ENCODE data around the gene SNRNP200.

- TF ChIP-seq CTCF (IDR thresholded peaks at IDR 0.05; ENCODE audit: insufficient read depth, low read length) (no peak), POLR2AphosphoS5 (IDR thresholded peaks at IDR 0.05; ENCODE audit: low read depth) (no peak), REST (IDR thresholded peaks at IDR 0.05; ENCODE audit: insufficient replicate concordance, low read depth) (no peak), GABPA (IDR thresholded peaks at IDR 0.05; ENCODE audit: low read depth) (no peak)
Observed at GRCh38 chr2:96347395-96347794, 42.0 kb upstream of the SNRNP200 start.

All from HL-60 (cell line).